Panc1 (cell line): ENCODE measurements around the gene S100A1.

Experiments used
- CTCF ChIP-seq: fragments of 450-650 bp; IDR thresholded peaks from 2 replicates; pipeline ENCODE4 v1.5.1; 2017; ENCODE audit warnings: mild to moderate bottlenecking
- POLR2AphosphoS5 ChIP-seq: IDR thresholded peaks from 2 replicates; pipeline ENCODE4 v1.6.1; 2012; ENCODE audit warnings: mild to moderate bottlenecking, low read depth, low read length, moderate library complexity
- SIN3A ChIP-seq: IDR thresholded peaks from 2 replicates; pipeline ENCODE4 v1.6.1; 2012; ENCODE audit warnings: low read depth, mild to moderate bottlenecking, low read length, moderate library complexity, borderline replicate concordance; ENCODE audit not compliant: insufficient read depth
- TCF7L2 ChIP-seq: IDR thresholded peaks from 2 replicates; pipeline ENCODE4 v1.6.1; 2011; ENCODE audit warnings: mild to moderate bottlenecking, low read depth, low read length, inconsistent platforms
- TF ChIP-seq, protein P1 (sequence below), 2 experiments: IDR thresholded peaks; 2 replicates each; pipeline ENCODE4 v1.6.1; 2011 to 2012; ENCODE audit warnings: low read depth in 2 of 2, control low read depth in 1 of 2, low read length in 1 of 2, mild to moderate bottlenecking in 1 of 2, moderate library complexity in 1 of 2; ENCODE audit not compliant: insufficient read depth in 1 of 2

DNA sequence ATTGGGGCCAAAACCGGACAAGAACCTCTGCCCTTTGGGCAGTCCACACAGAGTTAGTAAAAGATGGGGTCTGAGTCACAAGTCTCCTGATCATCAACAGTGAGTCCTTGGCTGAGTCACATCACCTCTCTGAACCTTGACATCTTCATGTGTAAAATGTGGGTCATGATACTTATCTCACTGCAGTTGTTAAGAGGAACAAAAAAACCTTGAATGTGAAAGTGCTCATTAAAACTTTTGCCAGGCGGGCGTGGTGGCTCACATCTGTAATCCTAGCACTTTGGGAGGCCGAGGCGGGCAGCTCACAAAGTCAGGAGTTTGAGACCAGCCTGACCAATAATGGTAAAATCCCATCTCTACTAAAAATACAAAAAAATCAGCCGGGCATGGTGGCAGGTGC is 31.0 kb upstream of the S100A1 start:
- TF ChIP-seq CTCF (no peak), POLR2AphosphoS5 (no peak), TCF7L2 (no peak), SIN3A (no peak)
- TF ChIP-seq, protein P1, sequence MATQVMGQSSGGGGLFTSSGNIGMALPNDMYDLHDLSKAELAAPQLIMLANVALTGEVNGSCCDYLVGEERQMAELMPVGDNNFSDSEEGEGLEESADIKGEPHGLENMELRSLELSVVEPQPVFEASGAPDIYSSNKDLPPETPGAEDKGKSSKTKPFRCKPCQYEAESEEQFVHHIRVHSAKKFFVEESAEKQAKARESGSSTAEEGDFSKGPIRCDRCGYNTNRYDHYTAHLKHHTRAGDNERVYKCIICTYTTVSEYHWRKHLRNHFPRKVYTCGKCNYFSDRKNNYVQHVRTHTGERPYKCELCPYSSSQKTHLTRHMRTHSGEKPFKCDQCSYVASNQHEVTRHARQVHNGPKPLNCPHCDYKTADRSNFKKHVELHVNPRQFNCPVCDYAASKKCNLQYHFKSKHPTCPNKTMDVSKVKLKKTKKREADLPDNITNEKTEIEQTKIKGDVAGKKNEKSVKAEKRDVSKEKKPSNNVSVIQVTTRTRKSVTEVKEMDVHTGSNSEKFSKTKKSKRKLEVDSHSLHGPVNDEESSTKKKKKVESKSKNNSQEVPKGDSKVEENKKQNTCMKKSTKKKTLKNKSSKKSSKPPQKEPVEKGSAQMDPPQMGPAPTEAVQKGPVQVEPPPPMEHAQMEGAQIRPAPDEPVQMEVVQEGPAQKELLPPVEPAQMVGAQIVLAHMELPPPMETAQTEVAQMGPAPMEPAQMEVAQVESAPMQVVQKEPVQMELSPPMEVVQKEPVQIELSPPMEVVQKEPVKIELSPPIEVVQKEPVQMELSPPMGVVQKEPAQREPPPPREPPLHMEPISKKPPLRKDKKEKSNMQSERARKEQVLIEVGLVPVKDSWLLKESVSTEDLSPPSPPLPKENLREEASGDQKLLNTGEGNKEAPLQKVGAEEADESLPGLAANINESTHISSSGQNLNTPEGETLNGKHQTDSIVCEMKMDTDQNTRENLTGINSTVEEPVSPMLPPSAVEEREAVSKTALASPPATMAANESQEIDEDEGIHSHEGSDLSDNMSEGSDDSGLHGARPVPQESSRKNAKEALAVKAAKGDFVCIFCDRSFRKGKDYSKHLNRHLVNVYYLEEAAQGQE (IDR thresholded peaks at IDR 0.05; ENCODE audit: insufficient read depth in 1 of 2, low read depth in 2 of 2, low read length in 1 of 2), result no peak
